Measurements from ENCODE around the gene FBN3. TPM values are rescaled to one million over a fixed set of nuclear protein-coding genes. Genes with fewer than 3 reads are reported as not detected.

The FBN3 gene
- total RNA-seq, 1 donor from 2014 or later = not detected

- Histone ChIP-seq H3K4me1 (peaks cover 8% of the 10 kb centered on the region), H3K27me3 (ENCODE audit: low read depth) (peaks cover 43% of the 10 kb centered on the region), H3K9me3 (replicated peaks) (no peaks in the 10 kb centered on the region), H3K36me3 (no peaks in the 10 kb centered on the region), H3K4me3 (no peak overlapping the region), H3K27ac (replicated peaks) (no peak overlapping the region)
- no peak for TF ChIP-seq CTCF (IDR thresholded peaks at IDR 0.05; ENCODE audit: borderline replicate concordance)
- no peak for DNase-seq
- intact Hi-C loops (cut with micrococcal nuclease) = no loop called here
These were observed 95.2 kb downstream of the FBN3 start for GRCh38 chr19:8054169-8054568.

GRCh38 chr19:8052464-8052859, 96.9 kb downstream of the FBN3 start, which contains the start of gene CCL25:
Gene CCL25 (plus strand): TSS chr19:8052760. CDS start chr19:8053050, 290 bp downstream.
- Histone ChIP-seq H3K36me3 (no peaks in the 10 kb centered on the region), H3K27ac (replicated peaks) (no peak within 1 kb of the TSS), H3K4me1 (peaks cover 8% of the 10 kb centered on the region), H3K4me3 (no peak within 1 kb of the TSS), H3K9me3 (replicated peaks) (no peaks in the 10 kb centered on the region), H3K27me3 (ENCODE audit: low read depth) (peaks cover 53% of the 10 kb centered on the region)
- TF ChIP-seq CTCF (IDR thresholded peaks at IDR 0.05; ENCODE audit: borderline replicate concordance) = no peak
- intact Hi-C loops (cut with micrococcal nuclease) = no loop called here
- DNase-seq = no peak

- H3K9me3 ChIP-seq (replicated peaks) = no peaks in the 10 kb centered on the region
- H3K4me3 ChIP-seq = peak overlapping the region; percentile 53
- H3K27me3 ChIP-seq (ENCODE audit: low read depth) = peaks cover 56% of the 10 kb centered on the region
- H3K27ac ChIP-seq (replicated peaks) = no peak overlapping the region
- DNase-seq = peak; percentile 83
- no peaks in the 10 kb centered on the region for H3K36me3 ChIP-seq
- intact Hi-C loops (cut with micrococcal nuclease) = no loop called here
- TF ChIP-seq CTCF (IDR thresholded peaks at IDR 0.05; ENCODE audit: borderline replicate concordance) = no peak
- peaks cover 8% of the 10 kb centered on the region for H3K4me1 ChIP-seq
These were observed 98.9 kb downstream of the FBN3 start for GRCh38 chr19:8050274-8051096.

- no peaks in the 10 kb centered on the region for H3K9me3 ChIP-seq (replicated peaks)
- H3K27me3 ChIP-seq (ENCODE audit: low read depth) = peaks cover 59% of the 10 kb centered on the region
- H3K27ac ChIP-seq (replicated peaks) = no peak overlapping the region
- TF ChIP-seq CTCF (IDR thresholded peaks at IDR 0.05; ENCODE audit: borderline replicate concordance) = no peak
- intact Hi-C loops (cut with micrococcal nuclease) = no loop called here
- H3K4me1 ChIP-seq = peaks cover 8% of the 10 kb centered on the region
- no peak overlapping the region for H3K4me3 ChIP-seq
- H3K36me3 ChIP-seq = no peaks in the 10 kb centered on the region
- no peak for DNase-seq
These were observed 102.7 kb downstream of the FBN3 start for GRCh38 chr19:8046569-8047165.

GRCh38 chr19:8045872-8046568, 103.4 kb downstream of the FBN3 start:
- no peak overlapping the region for H3K4me3 ChIP-seq
- DNase-seq = no peak
- H3K9me3 ChIP-seq (replicated peaks) = no peaks in the 10 kb centered on the region
- no peak for TF ChIP-seq CTCF (IDR thresholded peaks at IDR 0.05; ENCODE audit: borderline replicate concordance)
- no peaks in the 10 kb centered on the region for H3K36me3 ChIP-seq
- H3K27me3 ChIP-seq (ENCODE audit: low read depth) = peaks cover 64% of the 10 kb centered on the region
- no peak overlapping the region for H3K27ac ChIP-seq (replicated peaks)
- peaks cover 8% of the 10 kb centered on the region for H3K4me1 ChIP-seq
- intact Hi-C loops (cut with micrococcal nuclease) = no loop called here

Measured in left ventricle myocardium inferior (tissue), 1 donor.